DND-41 (cell line): ENCODE results near the gene BLMH.

ENCODE experiments used
- EZH2 ChIP-seq: IDR thresholded peaks from 3 replicates; pipeline ENCODE4 v1.6.1; 2012; ENCODE audit warnings: borderline replicate concordance, low read depth, mild to moderate bottlenecking, moderate library complexity, low read length, inconsistent platforms; ENCODE audit not compliant: severe bottlenecking
- TF ChIP-seq, protein P1 (sequence below): IDR thresholded peaks from 2 replicates; pipeline ENCODE4 v1.5.1; 2012; ENCODE audit warnings: borderline replicate concordance, low read length, moderate library complexity, mild to moderate bottlenecking; ENCODE audit not compliant: poor library complexity, severe bottlenecking; ENCODE audit errors: extremely low read depth

DNA sequence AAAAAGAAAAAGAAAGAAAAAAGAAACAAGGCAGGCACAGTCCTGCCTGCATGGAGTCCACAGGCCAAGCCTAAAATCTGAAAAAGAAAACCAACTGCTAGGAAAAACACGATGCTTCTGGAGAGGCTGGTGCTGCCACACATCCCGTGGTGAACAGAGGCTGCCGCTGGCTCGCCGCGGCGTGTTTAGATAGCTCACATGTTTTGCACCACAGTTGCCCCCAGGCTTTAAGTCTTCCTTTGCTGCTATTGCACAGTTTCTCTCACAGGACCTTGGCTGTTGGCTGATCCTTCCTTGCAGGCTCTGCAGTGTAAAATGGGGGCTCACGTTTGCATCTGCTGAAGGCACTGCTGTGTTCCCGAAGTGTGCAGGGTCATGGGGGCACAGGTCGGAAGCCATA is 64.9 kb downstream of the BLMH start:
- TF ChIP-seq, protein P1, sequence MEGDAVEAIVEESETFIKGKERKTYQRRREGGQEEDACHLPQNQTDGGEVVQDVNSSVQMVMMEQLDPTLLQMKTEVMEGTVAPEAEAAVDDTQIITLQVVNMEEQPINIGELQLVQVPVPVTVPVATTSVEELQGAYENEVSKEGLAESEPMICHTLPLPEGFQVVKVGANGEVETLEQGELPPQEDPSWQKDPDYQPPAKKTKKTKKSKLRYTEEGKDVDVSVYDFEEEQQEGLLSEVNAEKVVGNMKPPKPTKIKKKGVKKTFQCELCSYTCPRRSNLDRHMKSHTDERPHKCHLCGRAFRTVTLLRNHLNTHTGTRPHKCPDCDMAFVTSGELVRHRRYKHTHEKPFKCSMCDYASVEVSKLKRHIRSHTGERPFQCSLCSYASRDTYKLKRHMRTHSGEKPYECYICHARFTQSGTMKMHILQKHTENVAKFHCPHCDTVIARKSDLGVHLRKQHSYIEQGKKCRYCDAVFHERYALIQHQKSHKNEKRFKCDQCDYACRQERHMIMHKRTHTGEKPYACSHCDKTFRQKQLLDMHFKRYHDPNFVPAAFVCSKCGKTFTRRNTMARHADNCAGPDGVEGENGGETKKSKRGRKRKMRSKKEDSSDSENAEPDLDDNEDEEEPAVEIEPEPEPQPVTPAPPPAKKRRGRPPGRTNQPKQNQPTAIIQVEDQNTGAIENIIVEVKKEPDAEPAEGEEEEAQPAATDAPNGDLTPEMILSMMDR, result no peak
- TF ChIP-seq EZH2, result no peak
